HepG2 (cell line): Measurements from ENCODE around the gene COA7. TPM values are rescaled to one million over a fixed set of nuclear protein-coding genes. Genes with fewer than 3 reads are reported as not detected.

Experiments used
- CREM ChIP-seq, 2 experiments: sonication (generic) in 1 of 2; formaldehyde crosslinking in 1 of 2; IDR thresholded peaks; 2 replicates each; pipeline versions ENCODE4 v1.4.0 to v1.6.1; 2016 to 2020; ENCODE audit warnings: antibody characterized with exemption in 1 of 2, mild to moderate bottlenecking in 1 of 2, missing genetic modification reagents in 1 of 2
- HNF4G ChIP-seq, 2 experiments: sonication (generic) in 1 of 2; formaldehyde crosslinking in 1 of 2; IDR thresholded peaks; 2 replicates each; pipeline versions ENCODE4 v1.4.0 to v1.6.1; 2011 to 2020; ENCODE audit warnings: borderline replicate concordance in 2 of 2, low read depth in 2 of 2, mild to moderate bottlenecking in 2 of 2, low read length in 1 of 2, missing genetic modification reagents in 1 of 2, moderate library complexity in 1 of 2
- HNRNPUL1 ChIP-seq: fragments of 200-400 bp; formaldehyde crosslinking; IDR thresholded peaks from 2 replicates; pipeline ENCODE4 v1.6.1; 2017; ENCODE audit warnings: low read depth, mild to moderate bottlenecking, low read length, moderate library complexity
- IKZF1 ChIP-seq: fragments of 450-650 bp; IDR thresholded peaks from 2 replicates; pipeline ENCODE4 v1.7.1; 2016
- LBX2 ChIP-seq: sonication (generic); formaldehyde crosslinking; IDR thresholded peaks from 2 replicates; pipeline ENCODE4 v1.5.0; 2020; ENCODE audit warnings: missing genetic modification reagents, mild to moderate bottlenecking, borderline replicate concordance
- MAX ChIP-seq: IDR thresholded peaks from 2 replicates; pipeline ENCODE4 v1.6.1; 2012; ENCODE audit warnings: inconsistent platforms
- MBD4 ChIP-seq: IDR thresholded peaks from 2 replicates; pipeline ENCODE4 v1.6.1; 2012; ENCODE audit warnings: low read length, inconsistent platforms, borderline replicate concordance
- MEIS1 ChIP-seq: sonication (generic); formaldehyde crosslinking; IDR thresholded peaks from 2 replicates; pipeline ENCODE4 v1.9.0; 2021; ENCODE audit warnings: mild to moderate bottlenecking, missing genetic modification reagents, moderate library complexity, borderline replicate concordance
- MTF2 ChIP-seq: sonication (generic); formaldehyde crosslinking; IDR thresholded peaks from 2 replicates; pipeline ENCODE4 v1.5.0; 2020; ENCODE audit warnings: missing genetic modification reagents, borderline replicate concordance
- PLRG1 ChIP-seq: fragments of 450-650 bp; conservative IDR thresholded peaks from 2 replicates; pipeline ENCODE4 v1.6.1; 2016
- RBFOX2 ChIP-seq: fragments of 200-400 bp; formaldehyde crosslinking; IDR thresholded peaks from 2 replicates; pipeline ENCODE4 v1.6.1; 2017; ENCODE audit warnings: low read depth, mild to moderate bottlenecking, low read length
- TBP ChIP-seq: sonication (generic); formaldehyde crosslinking; IDR thresholded peaks from 2 replicates; pipeline ENCODE4 v1.5.0; 2020; ENCODE audit warnings: missing genetic modification reagents
- ZFP36L2 ChIP-seq: sonication (generic); formaldehyde crosslinking; IDR thresholded peaks from 2 replicates; pipeline ENCODE4 v1.4.0; 2020; ENCODE audit warnings: missing genetic modification reagents
- ZNF138 ChIP-seq: sonication (generic); formaldehyde crosslinking; IDR thresholded peaks from 2 replicates; pipeline ENCODE4 v1.5.0; 2020; ENCODE audit warnings: mild to moderate bottlenecking, low read depth, missing genetic modification reagents
- ZNF3 ChIP-seq: IDR thresholded peaks from 2 replicates; pipeline ENCODE4 v1.7.0; 2017; ENCODE audit warnings: inconsistent platforms
- ZNF318 ChIP-seq: sonication (generic); formaldehyde crosslinking; IDR thresholded peaks from 2 replicates; pipeline ENCODE4 v1.4.0; 2020; ENCODE audit warnings: mild to moderate bottlenecking, missing genetic modification reagents
- ZNF430 ChIP-seq: sonication (generic); formaldehyde crosslinking; IDR thresholded peaks from 2 replicates; pipeline ENCODE4 v1.9.0; 2021; ENCODE audit warnings: mild to moderate bottlenecking, missing genetic modification reagents
- ZSCAN5A ChIP-seq: sonication (generic); formaldehyde crosslinking; IDR thresholded peaks from 2 replicates; pipeline ENCODE4 v1.8.0; 2022; ENCODE audit warnings: mild to moderate bottlenecking, missing genetic modification reagents, borderline replicate concordance
- polyA plus RNA-seq, 8 experiments: library from polyadenylated mRNA; depleted of rRNA in 3 of 8; stranded (reverse) in 7 of 8; unstranded in 1 of 8; fragments of >200 nt; fragmentation: Illumina TruSeq in 4 of 8; extraction: Trizol in 4 of 8; gene quantifications; 2 replicates each; pipeline versions ENCODE4 v1.2.1 to v1.2.3, GENCODE V29; 2011 to 2016; ENCODE audit warnings: low read depth in 4 of 8, missing spikeins in 1 of 8, mixed read lengths in 1 of 8; ENCODE audit not compliant: insufficient read depth in 1 of 8
- total RNA-seq, 5 experiments: library from RNA; depleted of rRNA; stranded (reverse); fragments of >200 nt; fragmentation: Illumina TruSeq; extraction: Trizol; gene quantifications; 2 replicates each; pipeline ENCODE4 v1.2.3, GENCODE V29; 2016; ENCODE audit warnings: low read depth in 1 of 5

The COA7 gene
- total and polyA plus RNA-seq, 2 of the 13 experiments (the other 11 are each of a cell fraction or from before 2014, with no cell fraction given), result 12.3 to 30.4 TPM

GRCh38 chr1:52697795-52698674, at the start of gene COA7 (continued):
- peak; percentile 77 for TF ChIP-seq ZNF318 (CRISPR knock-in tag)
- no peak for TF ChIP-seq MBD4
- peak; percentile 58 for TF ChIP-seq ZNF3 (CRISPR knock-in tag)
- TF ChIP-seq ZNF430, result peak; percentile 68
- peak; percentile 25; the same call in 1 of the 2 replicates for TF ChIP-seq CREM (IDR thresholded peaks at IDR 0.05)
- TF ChIP-seq CREM (CRISPR knock-in tag; IDR thresholded peaks at IDR 0.05), result no peak
- peak; percentile 86 for TF ChIP-seq RBFOX2
- 0 out of 2 replicates have a peak, but pooled peaks have one; percentile 58 for TF ChIP-seq ZSCAN5A
- no peak for TF ChIP-seq PLRG1
- TF ChIP-seq IKZF1, result no peak
- TF ChIP-seq ZFP36L2, result no peak
- no peak for TF ChIP-seq HNRNPUL1
- TF ChIP-seq ZNF138, result peak; percentile 97; the same call in 1 of the 2 replicates
- peak; percentile 99 for TF ChIP-seq MAX
- TF ChIP-seq MEIS1 (CRISPR knock-in tag), result peak; percentile 8; the same call in 1 of the 2 replicates
- no peak for TF ChIP-seq HNF4G (IDR thresholded peaks at IDR 0.05; ENCODE audit: borderline replicate concordance, low read depth, low read length)
- TF ChIP-seq HNF4G (CRISPR knock-in tag; IDR thresholded peaks at IDR 0.05; ENCODE audit: borderline replicate concordance, low read depth), result 0 out of 2 replicates have a peak, but pooled peaks have one; percentile 19
- peak; percentile 96; the same call in 1 of the 2 replicates for TF ChIP-seq LBX2 (CRISPR knock-in tag)
- no peak for TF ChIP-seq TBP (CRISPR knock-in tag)
- TF ChIP-seq MTF2 (CRISPR knock-in tag), result no peak; the same call in 1 of the 2 replicates
